Activated CD4-positive, CD25-positive, alpha-beta regulatory T cell treated with anti-CD3 and anti-CD28 coated beads, Interleukin-2, amount 50 U/mL, for 24 hours (primary cell): Measurements from ENCODE around the gene GPR39.
"Not testable (repeated sequence)": the region's sequence is repeated elsewhere in the genome, so short reads cannot be mapped to it uniquely, and the experiment has no call there.

ENCODE experiments used
- ATAC-seq, 2 donors: fragments of 150-1000 bp; cut with Tn5 transposase; one replicate each; pipeline ENCODE4 v1.10.0; 2021; ENCODE audit warnings: mild to moderate bottlenecking in 1 of 2, moderate library complexity in 1 of 2

Gene GPR39

DNA sequence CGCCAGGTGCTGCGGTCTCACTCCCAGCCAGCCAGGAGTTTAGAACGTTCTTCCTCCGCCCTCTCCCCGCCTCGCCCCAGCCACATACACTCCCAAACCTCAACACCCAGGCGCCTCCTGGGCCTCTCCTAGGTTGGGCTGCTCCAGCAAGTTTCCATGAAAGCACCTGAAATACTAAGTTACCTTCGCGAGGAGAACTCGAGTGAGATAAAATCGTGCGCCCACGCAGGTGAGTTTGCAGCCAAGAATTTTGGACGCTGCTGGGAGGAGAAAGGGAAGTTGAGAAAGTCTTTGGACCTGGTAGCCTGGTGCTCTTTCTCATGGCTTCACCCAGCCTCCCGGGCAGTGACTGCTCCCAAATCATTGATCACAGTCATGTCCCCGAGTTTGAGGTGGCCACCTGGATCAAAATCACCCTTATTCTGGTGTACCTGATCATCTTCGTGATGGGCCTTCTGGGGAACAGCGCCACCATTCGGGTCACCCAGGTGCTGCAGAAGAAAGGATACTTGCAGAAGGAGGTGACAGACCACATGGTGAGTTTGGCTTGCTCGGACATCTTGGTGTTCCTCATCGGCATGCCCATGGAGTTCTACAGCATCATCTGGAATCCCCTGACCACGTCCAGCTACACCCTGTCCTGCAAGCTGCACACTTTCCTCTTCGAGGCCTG is at the start of gene GPR39:
Gene GPR39 (plus strand): TSS at position 83 of the 673 bp plus-strand sequence.
- ATAC-seq: no peak

DNA sequence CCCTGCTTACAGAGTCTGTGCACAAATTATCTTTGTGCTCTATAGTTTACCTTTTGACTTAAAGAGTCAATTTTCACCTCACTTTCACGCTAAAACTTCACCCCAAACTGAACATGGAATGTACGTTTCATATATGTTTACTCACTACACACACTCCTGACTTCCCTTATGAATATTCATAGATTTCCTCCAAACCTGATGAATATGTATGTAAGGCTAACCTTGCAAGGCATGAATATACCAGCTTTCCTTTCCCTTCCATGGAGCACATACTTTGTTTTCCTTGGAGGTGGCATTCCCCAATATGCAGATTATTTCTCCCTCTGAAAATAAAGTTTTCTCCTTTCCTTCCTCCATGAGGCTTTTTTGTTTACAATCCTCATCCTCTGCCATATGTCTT is 48.4 kb upstream of the GPR39 start:
- ATAC-seq: no peak

DNA sequence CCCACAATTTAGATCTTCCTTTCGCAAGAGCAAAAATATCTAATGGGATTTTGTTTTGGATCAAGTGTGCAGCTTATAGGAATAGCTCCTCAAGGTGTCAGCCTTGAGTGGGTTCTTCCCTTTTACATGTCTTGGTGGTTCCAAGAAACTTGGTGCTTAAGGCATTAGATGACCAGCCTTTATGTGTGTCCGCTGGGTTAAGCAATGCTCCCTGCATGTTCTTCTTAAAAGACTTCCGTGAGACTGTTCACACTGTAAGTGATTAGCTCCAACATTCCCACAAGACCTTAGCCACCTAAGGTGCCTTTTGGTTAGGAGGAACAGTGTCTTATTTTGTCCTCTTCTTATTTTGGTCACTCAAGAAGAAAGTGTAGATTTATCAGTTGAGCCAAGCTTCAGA is 44.3 kb upstream of the GPR39 start:
- no peak for ATAC-seq

DNA sequence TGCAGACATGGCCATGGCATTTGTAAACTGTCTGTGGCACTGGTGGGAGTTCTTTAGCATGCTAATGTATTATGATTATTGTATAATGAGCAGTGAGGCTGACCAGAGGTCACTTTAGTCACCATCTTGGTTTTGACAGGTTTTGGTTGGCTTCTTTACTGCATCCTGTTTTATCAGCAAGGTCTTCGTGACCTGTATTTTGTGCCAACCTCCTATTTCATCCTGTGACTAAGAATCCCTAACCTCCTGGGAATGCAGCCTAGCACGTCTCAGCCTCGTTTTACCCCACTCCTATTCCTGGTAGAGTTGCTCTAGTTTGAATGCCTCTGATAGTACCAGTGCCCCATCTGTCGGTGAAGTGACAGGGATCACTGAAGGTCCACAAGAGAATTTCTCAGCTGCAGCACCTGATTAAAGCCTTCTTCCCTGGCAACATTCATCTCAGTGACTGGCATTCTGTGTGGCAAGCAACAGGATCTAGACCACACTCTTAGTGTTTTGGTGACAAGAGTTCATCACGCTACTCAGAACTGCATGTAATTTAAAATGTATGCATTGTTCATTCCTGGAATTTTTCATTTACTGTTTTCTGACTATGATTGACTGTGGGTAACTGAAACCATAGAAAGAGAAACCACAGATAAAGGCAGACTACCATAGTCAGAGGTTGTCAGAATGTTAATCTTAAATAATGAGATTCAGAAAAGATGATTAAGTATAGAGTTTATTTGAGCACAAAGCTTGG is 43.0 kb upstream of the GPR39 start:
- no peak for ATAC-seq

DNA sequence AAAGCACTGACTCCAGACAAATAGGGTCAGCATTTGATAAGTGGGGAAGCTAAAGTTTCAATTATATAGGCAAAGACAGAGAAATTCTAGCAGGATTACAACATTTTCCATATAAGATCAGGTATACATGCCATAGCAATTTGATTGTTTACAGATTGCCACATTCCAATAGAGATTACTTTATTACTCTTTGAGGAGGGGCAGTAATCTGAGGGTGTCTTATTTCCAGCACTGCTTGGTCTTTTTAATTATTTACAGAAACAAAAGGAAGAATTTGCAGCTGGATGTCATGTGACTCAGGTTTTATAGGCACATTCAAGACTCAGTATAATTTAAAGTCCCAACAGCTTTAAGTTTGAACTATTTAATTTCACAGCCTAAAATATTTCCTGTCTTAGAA is 42.5 kb upstream of the GPR39 start:
- ATAC-seq: no peak

DNA sequence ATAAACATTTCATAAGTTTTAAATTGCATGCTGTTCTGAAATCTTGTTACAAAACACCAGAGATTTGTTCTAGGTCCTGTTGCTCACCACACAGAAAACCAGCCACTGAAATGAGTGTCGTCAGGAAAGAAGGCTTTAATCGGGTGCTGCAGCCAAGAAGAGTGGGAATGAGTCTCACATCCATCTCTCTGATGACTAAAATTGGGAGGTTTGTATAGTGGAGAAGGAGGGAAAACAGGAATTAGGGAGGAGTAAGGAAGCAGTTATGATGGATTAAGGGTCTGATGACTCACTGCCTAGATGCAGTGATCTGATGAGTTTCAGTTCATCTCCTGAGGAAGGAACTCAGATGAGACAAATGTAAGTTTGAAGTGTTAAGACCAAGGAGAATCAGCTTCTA is 42.1 kb upstream of the GPR39 start:
- ATAC-seq: no peak

DNA sequence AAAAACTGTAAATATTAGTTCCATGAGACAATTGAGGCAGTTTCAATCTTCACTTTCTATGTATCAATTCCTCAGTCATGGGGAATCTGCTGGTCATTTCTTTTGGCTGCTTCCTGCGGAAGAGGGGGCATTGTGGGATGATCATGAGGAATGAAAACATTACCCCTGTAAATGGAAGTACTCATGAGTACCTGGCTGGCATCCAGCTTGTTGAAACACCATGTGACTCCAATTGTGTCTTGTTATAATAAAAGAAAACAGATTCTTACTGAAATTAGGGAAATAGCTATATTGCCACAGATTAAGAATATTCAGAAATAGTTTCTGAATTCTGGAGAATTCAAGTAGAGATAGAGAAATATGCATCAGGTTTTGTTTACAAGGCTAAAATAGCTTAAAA is 41.6 kb upstream of the GPR39 start:
- no peak for ATAC-seq

DNA sequence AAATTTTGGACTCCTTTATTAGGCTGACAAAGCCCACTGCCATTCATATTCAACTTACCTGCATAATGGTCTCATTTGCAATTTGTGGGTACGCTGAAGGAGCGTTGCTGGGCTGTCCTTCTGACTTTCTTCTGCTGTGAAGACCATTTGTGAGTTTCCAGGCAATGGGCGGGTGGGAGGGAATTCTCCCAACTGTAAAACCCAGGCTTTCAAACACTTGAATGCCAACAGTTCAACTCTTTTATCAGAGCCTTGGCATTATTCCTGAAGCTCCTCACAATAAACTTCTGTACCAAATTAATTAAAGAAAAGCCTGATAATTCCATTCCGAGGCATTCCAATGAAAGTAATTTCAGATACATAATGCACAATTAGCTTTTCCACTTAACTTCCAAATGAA is 35.2 kb upstream of the GPR39 start:
- no peak for ATAC-seq

DNA sequence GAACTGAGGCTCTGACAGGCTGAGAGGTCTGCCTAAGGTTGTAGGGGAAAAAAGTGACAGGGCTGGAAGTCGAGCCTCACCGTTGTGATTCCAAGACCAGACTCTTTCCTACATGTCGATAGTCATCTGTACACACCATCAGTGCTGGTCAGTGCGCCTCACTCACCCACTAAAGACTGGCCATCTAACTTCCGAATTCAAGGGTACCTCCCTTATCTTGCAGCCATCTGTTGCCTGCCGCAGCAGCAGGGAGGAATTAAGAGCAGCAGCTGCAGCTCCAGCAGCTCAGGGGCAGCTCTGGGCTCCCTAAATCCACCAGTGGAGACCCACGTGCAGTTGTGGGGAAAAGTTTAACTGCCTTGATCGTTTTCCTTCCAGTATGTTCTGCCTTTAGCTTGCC is 32.6 kb upstream of the GPR39 start:
- ATAC-seq: no peak

DNA sequence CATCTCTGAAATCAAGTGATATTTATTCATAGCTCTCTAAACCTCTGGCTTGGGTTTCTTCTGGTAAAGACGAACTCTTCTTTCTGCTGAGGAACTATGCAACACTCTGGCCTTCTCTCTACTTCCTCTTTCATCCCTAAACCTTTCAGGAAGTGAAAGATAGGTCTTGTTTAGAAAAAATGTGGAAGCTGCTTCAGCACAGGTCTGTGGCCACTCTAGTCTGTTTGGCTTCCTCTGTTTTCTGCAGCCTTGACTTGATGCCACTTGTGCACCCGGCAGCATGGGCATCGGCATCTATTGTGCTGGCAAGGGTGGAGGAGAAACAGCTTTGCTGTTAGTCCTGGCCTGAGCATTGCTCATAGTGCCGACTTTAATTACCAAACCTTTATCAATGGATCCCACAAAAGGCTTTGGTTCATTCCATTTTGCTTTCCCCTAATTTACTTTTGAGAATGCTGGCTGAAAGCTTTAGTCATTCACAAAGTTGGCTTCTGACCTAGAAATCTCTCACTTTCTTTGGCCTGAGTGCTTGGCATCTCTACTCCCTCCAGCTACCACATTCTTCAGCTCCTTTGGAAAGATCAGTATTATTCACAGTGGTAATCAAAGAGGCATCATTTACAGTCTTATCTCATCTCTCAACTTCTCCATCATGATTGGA is 32.0 kb upstream of the GPR39 start:
- no peak for ATAC-seq

DNA sequence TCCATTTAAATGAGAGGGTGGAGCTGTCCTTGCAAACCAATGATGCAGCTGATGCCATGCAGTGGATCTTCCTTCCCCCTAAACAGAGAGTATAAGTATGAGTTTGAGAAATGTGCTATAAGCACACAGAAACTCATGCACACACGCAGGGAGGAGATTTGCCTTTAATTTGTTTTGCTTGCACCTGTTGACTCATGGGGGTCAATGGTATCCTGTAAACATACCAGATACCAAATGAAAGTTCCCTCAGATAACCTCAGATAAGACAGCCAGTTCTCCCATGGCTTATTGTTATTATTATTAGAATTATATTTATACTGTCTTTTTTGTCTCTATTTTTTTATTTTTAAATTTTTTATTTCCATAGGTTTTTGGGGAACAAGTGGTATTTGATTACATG is 29.5 kb upstream of the GPR39 start:
- no peak for ATAC-seq

DNA sequence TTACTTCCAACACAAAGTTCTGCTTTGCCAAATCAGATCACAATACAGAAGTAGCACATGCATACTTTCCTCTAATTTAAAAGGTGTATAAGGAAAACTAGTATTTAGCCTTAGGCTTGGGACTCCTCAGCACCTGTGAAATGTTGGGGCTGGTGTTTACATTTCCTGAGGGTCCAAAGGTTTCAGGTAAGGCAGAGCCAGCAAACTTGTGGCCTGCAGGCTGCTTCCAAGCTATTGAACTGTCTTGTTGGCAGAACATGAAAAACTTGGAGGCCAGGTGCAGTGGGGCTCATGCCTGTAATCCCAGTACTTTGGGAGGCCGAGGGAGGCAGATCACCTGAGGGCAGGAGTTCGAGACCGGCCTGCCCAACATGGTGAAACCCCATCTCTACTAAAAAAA is 26.5 kb upstream of the GPR39 start:
- no peak for ATAC-seq

DNA sequence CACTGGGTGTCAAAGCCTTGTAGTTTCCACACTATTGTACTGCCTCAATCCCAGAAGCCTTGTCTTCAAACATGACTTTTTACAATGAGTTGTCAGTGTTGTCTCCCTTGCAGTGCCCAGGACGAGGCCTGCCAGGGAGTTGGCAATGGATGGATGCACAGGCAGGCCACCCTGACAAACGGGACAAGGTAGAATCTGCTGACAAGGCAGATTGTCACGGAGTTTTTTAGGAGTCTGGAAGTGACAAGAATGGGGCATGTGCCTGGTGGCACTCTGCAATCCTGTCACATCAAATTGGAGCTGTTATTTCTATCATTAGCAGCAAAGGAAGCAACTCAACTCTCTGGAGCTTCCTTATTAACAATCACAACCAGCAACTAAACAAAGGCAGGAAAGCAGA is 25.2 kb upstream of the GPR39 start:
- ATAC-seq: no peak

DNA sequence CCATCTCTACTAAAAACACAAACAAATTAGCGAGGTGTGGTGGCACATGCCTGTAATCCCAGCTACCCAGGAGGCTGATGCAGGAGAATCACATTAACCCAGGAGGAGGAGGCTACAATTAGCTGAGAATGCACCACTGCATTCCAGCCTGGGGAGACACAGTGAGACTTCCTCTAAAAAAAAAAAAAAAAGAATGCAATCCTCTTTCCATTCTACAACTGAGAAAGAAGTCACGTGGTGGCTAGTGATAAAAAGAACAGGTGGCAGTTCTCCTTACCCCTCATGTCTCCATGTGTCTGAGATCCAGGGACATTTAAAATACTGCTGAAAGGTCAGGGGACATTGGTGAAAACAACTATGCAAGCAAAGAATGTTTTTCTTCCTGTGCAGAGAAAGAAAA is 24.4 kb upstream of the GPR39 start:
- no peak for ATAC-seq

DNA sequence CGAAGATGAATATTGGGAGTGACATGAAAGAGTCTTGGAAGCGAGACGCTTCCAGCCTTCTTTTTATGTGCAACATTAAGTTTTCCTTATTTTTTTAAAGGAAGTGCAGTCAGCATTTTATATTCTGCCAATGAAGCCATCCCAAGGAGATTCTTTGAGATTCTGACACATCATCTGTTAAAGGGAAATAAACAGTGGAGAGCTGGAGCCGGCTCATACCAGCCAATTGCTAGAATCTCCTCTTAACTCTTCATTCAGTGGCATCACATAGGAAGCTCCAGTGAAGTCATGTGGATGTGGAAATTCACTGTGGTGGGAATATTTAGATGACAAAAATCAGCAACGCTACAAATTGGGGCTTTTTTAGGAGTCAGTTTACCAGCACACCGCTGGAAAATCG is 23.7 kb upstream of the GPR39 start:
- ATAC-seq: no peak

DNA sequence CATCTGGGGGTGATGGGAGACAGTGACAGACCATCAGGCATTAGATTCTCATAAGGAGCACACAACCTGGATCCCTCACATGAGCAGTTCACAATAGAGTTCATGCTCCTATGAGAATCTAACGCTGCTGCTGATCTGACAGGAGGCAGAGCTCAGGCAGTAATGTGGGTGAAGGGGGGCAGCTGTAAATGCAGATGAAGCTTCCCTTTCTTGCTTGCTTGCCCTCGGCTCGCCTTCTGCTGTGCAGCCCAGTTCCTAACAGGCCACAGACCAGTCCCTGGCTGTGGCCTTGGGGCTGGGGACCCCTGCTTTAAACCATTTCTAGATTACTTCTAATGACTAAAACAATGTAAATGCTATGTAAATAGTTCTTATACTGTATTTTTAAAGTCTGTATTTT is 19.6 kb upstream of the GPR39 start:
- not testable (repeated sequence) for ATAC-seq

DNA sequence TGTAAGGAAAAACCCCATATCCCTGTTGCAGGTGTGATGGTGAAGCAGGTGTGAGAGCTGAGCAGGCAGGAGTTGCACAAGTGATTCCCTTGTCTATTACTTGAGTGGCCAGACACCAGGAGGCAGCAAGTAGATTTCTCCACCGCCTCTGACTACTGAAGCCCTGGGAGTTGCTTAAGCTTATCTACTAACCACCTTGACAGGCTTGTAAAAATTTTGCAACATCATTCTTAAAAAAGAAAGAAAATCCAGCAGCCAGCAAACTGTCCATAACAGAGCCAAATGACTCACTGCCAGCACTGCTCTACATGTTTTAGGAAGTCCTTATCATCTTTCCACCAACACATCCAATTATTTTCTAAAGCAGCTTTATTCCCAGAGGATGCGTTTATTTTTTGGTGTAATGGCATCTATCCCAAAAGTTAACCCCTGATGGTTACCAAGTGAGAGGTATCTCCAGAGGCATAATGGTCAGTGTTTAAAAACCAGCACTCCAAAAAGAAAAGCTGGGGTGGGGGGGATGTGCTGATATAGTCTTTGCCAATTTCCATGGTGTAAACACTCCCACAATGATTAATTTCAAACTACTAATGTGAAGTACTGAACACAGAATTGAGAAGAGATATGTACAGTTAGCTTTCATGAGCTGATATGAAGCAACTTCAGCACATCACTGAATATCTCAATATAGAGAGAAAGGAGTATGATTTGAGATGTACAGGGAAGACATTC is 16.3 kb upstream of the GPR39 start:
- ATAC-seq: no peak

DNA sequence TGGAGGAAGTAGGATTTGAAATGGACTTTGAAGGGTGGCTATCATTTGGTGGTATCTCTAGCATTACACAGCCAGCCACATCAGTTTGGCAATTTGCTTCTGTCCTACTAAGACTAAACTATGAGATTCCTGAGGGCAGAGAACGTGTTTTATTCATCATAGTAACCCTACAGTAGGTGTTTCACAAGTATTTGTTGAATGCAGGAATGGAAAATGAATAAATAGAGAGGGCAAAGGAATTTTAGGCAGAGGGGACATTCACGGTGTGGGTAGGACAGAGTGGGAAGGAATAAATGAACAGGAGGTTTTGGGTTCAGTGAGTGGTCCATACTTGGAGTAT is 15.7 kb upstream of the GPR39 start:
- ATAC-seq: no peak

DNA sequence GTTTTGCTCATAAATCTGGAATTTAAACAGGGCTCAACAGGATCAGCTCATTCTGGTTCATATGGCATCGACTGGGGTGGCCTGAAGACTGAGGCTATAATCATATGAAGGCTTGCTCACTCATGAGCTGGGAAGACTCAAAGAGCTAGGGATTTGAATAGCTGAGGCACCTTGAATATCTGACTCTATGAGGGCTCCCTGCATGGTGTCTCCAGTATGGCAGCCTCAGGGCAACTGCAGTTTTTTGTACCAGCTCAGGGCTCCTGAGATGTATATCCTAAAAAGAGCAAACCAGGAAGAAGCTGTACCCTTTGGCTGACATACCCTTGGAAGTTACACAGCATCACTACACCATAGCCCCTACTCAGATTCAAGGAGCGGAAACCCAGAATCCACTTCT is 15.3 kb upstream of the GPR39 start:
- no peak for ATAC-seq

DNA sequence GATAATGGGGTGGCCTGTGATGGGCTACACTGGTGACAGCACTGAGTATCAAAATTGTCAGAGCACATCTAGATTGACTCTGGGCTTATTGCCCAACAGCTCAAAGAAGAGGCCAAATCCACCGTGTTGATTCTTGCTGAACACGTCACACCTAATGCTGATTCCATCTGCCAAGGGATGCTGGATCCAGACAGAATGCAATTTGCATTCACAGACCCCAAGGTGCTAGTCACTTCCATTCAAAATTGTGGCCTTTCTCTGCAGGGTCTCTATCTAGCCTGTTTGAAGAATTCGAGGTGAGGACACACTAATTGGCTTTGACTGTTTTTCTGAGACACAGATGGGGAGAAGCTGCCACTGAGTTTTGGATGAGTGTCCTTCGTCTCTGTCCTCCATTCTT is 13.5 kb upstream of the GPR39 start:
- no peak for ATAC-seq

DNA sequence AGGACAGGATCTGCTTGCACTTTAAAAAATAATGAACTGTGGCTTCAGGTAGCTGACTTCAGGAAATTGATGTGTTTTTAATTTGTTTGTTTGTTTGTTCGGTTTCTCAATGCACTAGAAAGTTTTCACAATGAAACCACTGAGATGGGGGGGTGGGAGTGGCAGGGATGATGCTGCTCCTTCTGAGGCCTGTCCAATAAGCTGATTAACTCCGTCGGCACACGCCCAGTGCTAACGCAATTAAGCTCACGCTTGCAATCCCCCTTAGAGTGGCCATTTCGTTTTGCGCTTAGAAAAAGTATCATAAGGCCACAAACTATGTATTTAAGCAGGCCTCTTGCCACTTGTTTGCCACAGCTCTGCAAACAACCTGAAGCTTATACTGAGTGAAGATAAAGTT is 12.5 kb upstream of the GPR39 start:
- ATAC-seq: no peak

DNA sequence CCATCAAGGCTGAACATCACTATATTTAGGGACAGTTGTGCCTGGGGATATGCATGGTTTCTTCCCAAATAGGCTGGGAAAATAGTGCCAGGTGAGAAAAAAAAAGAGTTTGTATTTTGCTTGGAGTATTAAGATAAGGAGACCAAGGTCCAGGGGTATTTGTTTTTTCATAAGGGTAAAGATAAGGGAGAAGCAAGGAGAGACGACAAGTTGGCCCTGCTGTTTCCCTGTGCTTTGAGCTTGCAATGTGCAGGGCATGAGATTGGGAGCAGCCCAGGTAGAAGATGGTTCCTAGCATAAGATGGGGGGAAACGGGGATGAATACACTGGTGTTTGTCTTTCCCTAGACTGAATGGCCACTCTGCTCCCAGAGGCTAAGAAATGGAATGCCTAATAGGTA is 8.8 kb upstream of the GPR39 start:
- ATAC-seq: no peak

DNA sequence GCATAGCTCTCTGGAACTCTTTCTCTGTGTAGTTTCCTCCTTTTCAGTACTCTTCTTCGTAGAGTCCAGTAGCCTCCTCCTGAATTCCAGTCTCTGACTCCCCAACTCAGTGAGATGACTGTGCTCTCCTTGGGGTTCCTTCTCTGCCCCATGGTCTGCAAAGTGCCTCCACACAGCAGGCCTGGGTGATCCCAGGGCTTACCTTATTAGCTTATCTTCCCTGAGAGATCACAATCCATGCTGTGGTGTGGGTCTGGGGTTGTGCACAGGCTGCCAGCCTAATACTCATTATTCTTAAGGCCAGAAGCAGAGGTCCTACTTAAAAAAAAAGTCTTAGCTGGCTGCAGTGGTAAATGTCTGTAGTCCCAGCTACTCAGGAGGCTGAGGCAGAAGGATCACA is 4.6 kb upstream of the GPR39 start:
- no peak for ATAC-seq

DNA sequence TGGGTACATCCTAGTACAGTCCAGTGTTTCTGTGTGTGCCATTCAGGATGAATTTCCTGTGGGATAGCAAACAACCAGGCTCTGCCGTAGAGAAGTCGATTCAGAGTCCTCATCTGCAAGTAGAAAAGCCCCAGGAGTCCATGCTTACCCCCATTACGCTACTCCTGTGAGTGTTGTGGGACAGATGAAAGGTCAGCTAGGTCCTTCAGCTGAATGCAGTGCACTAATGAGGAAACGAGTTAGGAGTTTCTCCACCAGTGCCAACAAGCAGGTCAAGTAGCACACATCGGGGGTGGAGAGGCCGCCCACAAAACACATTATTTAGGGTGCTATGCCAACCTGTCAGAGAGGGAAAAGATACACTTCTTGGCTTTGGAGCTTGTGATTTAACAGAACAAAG is 2.5 kb upstream of the GPR39 start:
- ATAC-seq: no peak
